NT2/D1 (cell line): ENCODE measurements around the gene LIX1.

Experiments
- SUZ12 ChIP-seq: IDR thresholded peaks from 2 replicates; pipeline ENCODE4 v1.6.1; 2011; ENCODE audit not compliant: insufficient read length, insufficient read depth; ENCODE audit errors: extremely low read depth
- YY1 ChIP-seq: IDR thresholded peaks from 2 replicates; pipeline ENCODE4 v1.6.1; 2011; ENCODE audit not compliant: insufficient read length, insufficient read depth
- ZNF274 ChIP-seq: IDR thresholded peaks from 2 replicates; pipeline ENCODE4 v1.6.1; 2011; ENCODE audit warnings: mild to moderate bottlenecking, low read depth, low read length

- no peak for TF ChIP-seq YY1
- no peak for TF ChIP-seq ZNF274
- no peak for TF ChIP-seq SUZ12
Observed at GRCh38 chr5:97120195-97120594, 22.2 kb downstream of the LIX1 start.
